HG02943 (cell line): ENCODE measurements around the gene PARD3B.

Experiments
- ATAC-seq: cut with Tn5 transposase; IDR thresholded peaks from one replicate; pipeline ENCODE4 v1.9.1; 2021; ENCODE audit warnings: mild to moderate bottlenecking, low read depth, moderate library complexity; ENCODE audit not compliant: unreplicated experiment

Gene PARD3B

GRCh38 chr2:205156457-205156856 lies 611.2 kb downstream of the PARD3B start:
- ATAC-seq = no peak

- ATAC-seq = no peak
Measured at GRCh38 chr2:205158404-205158803, 613.1 kb downstream of the PARD3B start.

- ATAC-seq = no peak
Measured at GRCh38 chr2:205161156-205161839, 616.0 kb downstream of the PARD3B start.

GRCh38 chr2:205166745-205167144 lies 621.5 kb downstream of the PARD3B start:
- ATAC-seq = no peak

- ATAC-seq = no peak
Measured at GRCh38 chr2:205169012-205169411, 623.7 kb downstream of the PARD3B start.

- no peak for ATAC-seq
Measured at GRCh38 chr2:205169464-205169863, 624.2 kb downstream of the PARD3B start.

- ATAC-seq = no peak
Measured at GRCh38 chr2:205170399-205170798, 625.1 kb downstream of the PARD3B start.

GRCh38 chr2:205171261-205171940 lies 626.1 kb downstream of the PARD3B start:
- ATAC-seq = no peak

- no peak for ATAC-seq
Measured at GRCh38 chr2:205175831-205176230, 630.6 kb downstream of the PARD3B start.

GRCh38 chr2:205176546-205176945 lies 631.3 kb downstream of the PARD3B start:
- no peak for ATAC-seq

- no peak for ATAC-seq
Measured at GRCh38 chr2:205177546-205177945, 632.3 kb downstream of the PARD3B start.

- ATAC-seq = no peak
Measured at GRCh38 chr2:205180730-205181129, 635.5 kb downstream of the PARD3B start.

GRCh38 chr2:205187731-205188130 lies 642.5 kb downstream of the PARD3B start:
- no peak for ATAC-seq

- no peak for ATAC-seq
Measured at GRCh38 chr2:205188239-205189138, 643.2 kb downstream of the PARD3B start.

- ATAC-seq = no peak
Measured at GRCh38 chr2:205189301-205189700, 644.0 kb downstream of the PARD3B start.

GRCh38 chr2:205190528-205190927 lies 645.3 kb downstream of the PARD3B start:
- ATAC-seq = no peak

GRCh38 chr2:205193125-205193835 lies 648.0 kb downstream of the PARD3B start:
- ATAC-seq = no peak

- no peak for ATAC-seq
Measured at GRCh38 chr2:205193836-205194228, 648.6 kb downstream of the PARD3B start.

GRCh38 chr2:205197468-205198139 lies 652.3 kb downstream of the PARD3B start:
- ATAC-seq = no peak

GRCh38 chr2:205198140-205198525 lies 652.9 kb downstream of the PARD3B start:
- ATAC-seq = no peak
